Measurements from ENCODE around the gene ZGRF1.

GRCh38 chr4:112523764-112524505 is 112.8 kb downstream of the ZGRF1 start:
- TF ChIP-seq CTCF (IDR thresholded peaks at IDR 0.05; ENCODE audit: low read depth, low read length, poor library complexity, severe bottlenecking) = peak; percentile 99
- TF ChIP-seq EZH2phosphoT487 (IDR thresholded peaks at IDR 0.05; ENCODE audit: borderline replicate concordance, low read length) = no peak
